Activated naive CD8-positive, alpha-beta T cell (primary cell): ENCODE results near the gene HLCS.
A peak's percentile ranks its signal among the peaks of the same experiment; 100 is the strongest.

Experiments used
- H3K27ac Mint-ChIP-seq: one replicate; pipeline ENCODE4 v1.8.0; 2021; ENCODE audit warnings: mixed read lengths
- H3K27me3 Mint-ChIP-seq: one replicate; pipeline ENCODE4 v1.8.0; 2021; ENCODE audit warnings: mixed read lengths
- H3K36me3 Mint-ChIP-seq: one replicate; pipeline ENCODE4 v1.8.0; 2021; ENCODE audit warnings: mixed read lengths
- H3K4me1 Mint-ChIP-seq: one replicate; pipeline ENCODE4 v1.8.0; 2021; ENCODE audit warnings: low read depth, mixed read lengths
- H3K4me3 Mint-ChIP-seq: one replicate; pipeline ENCODE4 v1.8.0; 2021; ENCODE audit warnings: mild to moderate bottlenecking, mixed read lengths
- H3K9me3 Mint-ChIP-seq: one replicate; pipeline ENCODE4 v1.8.0; 2021; ENCODE audit warnings: low read depth, mixed read lengths

Gene HLCS

GRCh38 chr21:36704958-36705678 lies 261.4 kb downstream of the HLCS start:
- Mint-ChIP-seq H3K9me3 (no peaks in the 10 kb centered on the region), H3K27me3 (peaks cover 45% of the 10 kb centered on the region), H3K4me3 (peak overlapping the region; percentile 27), H3K4me1 (peaks cover 58% of the 10 kb centered on the region), H3K36me3 (no peaks in the 10 kb centered on the region), H3K27ac (no peak overlapping the region)

- H3K4me3 Mint-ChIP-seq: no peak overlapping the region
- peaks cover 40% of the 10 kb centered on the region for H3K27me3 Mint-ChIP-seq
- H3K4me1 Mint-ChIP-seq: peaks cover 54% of the 10 kb centered on the region
- no peaks in the 10 kb centered on the region for H3K9me3 Mint-ChIP-seq
- H3K27ac Mint-ChIP-seq: peak overlapping the region; percentile 22
- H3K36me3 Mint-ChIP-seq: no peaks in the 10 kb centered on the region
Measured at GRCh38 chr21:36704281-36704957, 262.1 kb downstream of the HLCS start.

- H3K4me3 Mint-ChIP-seq: no peak overlapping the region
- H3K27ac Mint-ChIP-seq: peak overlapping the region; percentile 22
- no peaks in the 10 kb centered on the region for H3K9me3 Mint-ChIP-seq
- H3K27me3 Mint-ChIP-seq: peaks cover 39% of the 10 kb centered on the region
- no peaks in the 10 kb centered on the region for H3K36me3 Mint-ChIP-seq
- peaks cover 53% of the 10 kb centered on the region for H3K4me1 Mint-ChIP-seq
Measured at GRCh38 chr21:36703626-36704280, 262.7 kb downstream of the HLCS start.

- no peak overlapping the region for H3K4me3 Mint-ChIP-seq
- peaks cover 35% of the 10 kb centered on the region for H3K27me3 Mint-ChIP-seq
- H3K9me3 Mint-ChIP-seq: no peaks in the 10 kb centered on the region
- peaks cover 48% of the 10 kb centered on the region for H3K4me1 Mint-ChIP-seq
- no peak overlapping the region for H3K27ac Mint-ChIP-seq
- H3K36me3 Mint-ChIP-seq: no peaks in the 10 kb centered on the region
Measured at GRCh38 chr21:36703123-36703522, 263.3 kb downstream of the HLCS start.

GRCh38 chr21:36702622-36702968 lies 263.9 kb downstream of the HLCS start:
- H3K27ac Mint-ChIP-seq: no peak overlapping the region
- H3K36me3 Mint-ChIP-seq: no peaks in the 10 kb centered on the region
- H3K9me3 Mint-ChIP-seq: no peaks in the 10 kb centered on the region
- H3K4me3 Mint-ChIP-seq: no peak overlapping the region
- H3K4me1 Mint-ChIP-seq: peaks cover 47% of the 10 kb centered on the region
- peaks cover 35% of the 10 kb centered on the region for H3K27me3 Mint-ChIP-seq

- Mint-ChIP-seq H3K27me3 (peaks cover 32% of the 10 kb centered on the region), H3K4me1 (peaks cover 43% of the 10 kb centered on the region), H3K27ac (no peak overlapping the region), H3K36me3 (no peaks in the 10 kb centered on the region), H3K4me3 (peak overlapping the region; percentile 67), H3K9me3 (no peaks in the 10 kb centered on the region)
Measured at GRCh38 chr21:36701756-36702621, 264.5 kb downstream of the HLCS start.

GRCh38 chr21:36700971-36701755 lies 265.3 kb downstream of the HLCS start:
- Mint-ChIP-seq H3K36me3 (no peaks in the 10 kb centered on the region), H3K4me1 (peaks cover 40% of the 10 kb centered on the region), H3K27me3 (peaks cover 32% of the 10 kb centered on the region), H3K4me3 (peak overlapping the region; percentile 67), H3K9me3 (no peaks in the 10 kb centered on the region), H3K27ac (no peak overlapping the region)
